Natural killer cell (primary cell): ENCODE data around the gene NT5M. TPM values are rescaled to one million over a fixed set of nuclear protein-coding genes. Genes with fewer than 3 reads are reported as not detected.

Source experiments
- ATAC-seq, 3 donors: fragments of 150-1000 bp in 2 of 3; fragments of 200-7000 bp in 1 of 3; cut with Tn5 transposase; 1 replicate in 1 of 3; 2 replicates in 2 of 3; pipeline ENCODE4 v1.10.0; 2021; ENCODE audit warnings: mild to moderate bottlenecking in 2 of 3, moderate library complexity in 2 of 3
- DNase-seq, 2 donors: peaks; one replicate each; pipeline versions ENCODE4 v3.0.0 to v3.0.0-alpha.2; 2013 to 2021; ENCODE audit warnings: mixed read lengths in 1 of 2
- H3K27ac ChIP-seq: one replicate; pipeline ENCODE4 v1.5.1; 2013; ENCODE audit warnings: mild to moderate bottlenecking, low read length
- H3K27me3 ChIP-seq: one replicate; pipeline ENCODE4 v1.6.1; 2013; ENCODE audit warnings: low read length; ENCODE audit not compliant: control insufficient read depth, insufficient read depth
- H3K36me3 ChIP-seq: one replicate; pipeline ENCODE4 v1.6.1; 2013; ENCODE audit warnings: low read length; ENCODE audit not compliant: control insufficient read depth, insufficient read depth
- H3K4me1 ChIP-seq: one replicate; pipeline ENCODE4 v1.6.1; 2013; ENCODE audit warnings: low read length; ENCODE audit not compliant: control insufficient read depth, insufficient read depth
- H3K4me3 ChIP-seq: one replicate; pipeline ENCODE4 v1.5.1; 2013; ENCODE audit warnings: low read length
- H3K9me3 ChIP-seq: one replicate; pipeline ENCODE4 v1.6.1; 2013; ENCODE audit warnings: low read length; ENCODE audit not compliant: control insufficient read depth, insufficient read depth
- H3K27ac Mint-ChIP-seq, 2 donors: one replicate each; pipeline ENCODE4 v1.8.0; 2022; ENCODE audit warnings: mild to moderate bottlenecking in 2 of 2, mixed read lengths in 2 of 2, moderate library complexity in 1 of 2
- H3K27me3 Mint-ChIP-seq, 2 donors: one replicate each; pipeline ENCODE4 v1.8.0; 2022; ENCODE audit warnings: low read depth in 2 of 2, mixed read lengths in 2 of 2
- H3K36me3 Mint-ChIP-seq: one replicate; pipeline ENCODE4 v1.8.0; 2022; ENCODE audit warnings: mixed read lengths
- H3K4me1 Mint-ChIP-seq, 2 donors: one replicate each; pipeline ENCODE4 v1.8.0; 2022; ENCODE audit warnings: mixed read lengths in 2 of 2
- H3K4me3 Mint-ChIP-seq: one replicate; pipeline ENCODE4 v1.8.0; 2022; ENCODE audit warnings: mild to moderate bottlenecking, moderate library complexity, mixed read lengths
- H3K9me3 Mint-ChIP-seq, 2 donors: one replicate each; pipeline ENCODE4 v1.8.0; 2022; ENCODE audit warnings: mixed read lengths in 2 of 2
- CTCF ChIP-seq: fragments of 200-600 bp; IDR thresholded peaks from one replicate; pipeline ENCODE4 v1.8.0; 2022; ENCODE audit warnings: antibody characterized with exemption
- WGBS: methylation state at CpG from one replicate; pipeline ENCODE4 v1.1.7; 2013; ENCODE audit warnings: missing lambda C conversion rate; ENCODE audit not compliant: insufficient coverage; 5-methylcytosine and 5-hydroxymethylcytosine counted together
- intact Hi-C: fragments of 100-400 bp; cut with micrococcal nuclease; formaldehyde crosslinking; loops from one replicate; pipeline ENCODE4 v1.14.2; 2022
- total RNA-seq, 4 donors: library from RNA; stranded (reverse); fragments of 120-200 nt in 1 of 4; gene quantifications; one replicate each; pipeline versions ENCODE4 v1.2.3 to v1.2.4, GENCODE V29; 2013 to 2022

NT5M gene
- total RNA-seq, 3 donors from 2014 or later (not counting 1 experiment from before 2014, with no cell fraction given): 3.5 to 4.4 (median 4.1) TPM

- Histone ChIP-seq H3K4me3 (no peak overlapping the region), H3K4me1 (peaks cover 20% of the 10 kb centered on the region), H3K27me3 (no peaks in the 10 kb centered on the region), H3K27ac (no peak overlapping the region), H3K36me3 (no peaks in the 10 kb centered on the region), H3K9me3 (peaks cover 3% of the 10 kb centered on the region)
- Mint-ChIP-seq H3K4me3 (no peak overlapping the region), H3K27ac (no peak overlapping the region), H3K36me3 (no peaks in the 10 kb centered on the region), H3K9me3 (no peaks in the 10 kb centered on the region), H3K4me1 (peaks cover 12 to 17% of the 10 kb centered on the region in 2 donors), H3K27me3 (peaks cover 0 to 5% of the 10 kb centered on the region in 2 donors)
- DNase-seq: no peak
- TF ChIP-seq CTCF: no peak
- no peak for ATAC-seq
- intact Hi-C loops: no loop called here
- WGBS: 93% methylated on average over 23 of the region's 23 CpGs
Measured at GRCh38 chr17:17366941-17367875, 64.0 kb downstream of the NT5M start.

GRCh38 chr17:17367931-17368330, 64.8 kb downstream of the NT5M start:
- Mint-ChIP-seq H3K4me1 (peaks cover 12 to 19% of the 10 kb centered on the region in 2 donors), H3K4me3 (no peak overlapping the region), H3K27ac (no peak overlapping the region), H3K9me3 (no peaks in the 10 kb centered on the region), H3K27me3 (peaks cover 0 to 5% of the 10 kb centered on the region in 2 donors), H3K36me3 (no peaks in the 10 kb centered on the region)
- no peaks in the 10 kb centered on the region for H3K27me3 ChIP-seq
- H3K27ac ChIP-seq: no peak overlapping the region
- DNase-seq: no peak
- intact Hi-C loops: no loop called here
- H3K4me3 ChIP-seq: no peak overlapping the region
- H3K36me3 ChIP-seq: no peaks in the 10 kb centered on the region
- peaks cover 18% of the 10 kb centered on the region for H3K4me1 ChIP-seq
- H3K9me3 ChIP-seq: peaks cover 3% of the 10 kb centered on the region
- 84% methylated on average over 5 of the region's 5 CpGs for WGBS
- TF ChIP-seq CTCF: no peak
- no peak for ATAC-seq

- Histone ChIP-seq H3K27me3 (no peaks in the 10 kb centered on the region), H3K4me3 (no peak overlapping the region), H3K9me3 (peaks cover 2% of the 10 kb centered on the region), H3K27ac (no peak overlapping the region), H3K36me3 (no peaks in the 10 kb centered on the region), H3K4me1 (no peaks in the 10 kb centered on the region)
- DNase-seq (no peak), ATAC-seq (no peak)
- 90% methylated on average over 6 of the region's 6 CpGs for WGBS
- TF ChIP-seq CTCF: no peak
- peaks cover 0 to 3% of the 10 kb centered on the region in 2 donors for H3K27me3 Mint-ChIP-seq
- no peak overlapping the region for H3K27ac Mint-ChIP-seq
- H3K4me1 Mint-ChIP-seq: peaks cover 0 to 5% of the 10 kb centered on the region in 2 donors
- H3K36me3 Mint-ChIP-seq: no peaks in the 10 kb centered on the region
- H3K9me3 Mint-ChIP-seq: no peaks in the 10 kb centered on the region
- intact Hi-C loops: no loop called here
- H3K4me3 Mint-ChIP-seq: no peak overlapping the region
Measured at GRCh38 chr17:17370711-17371110, 67.5 kb downstream of the NT5M start.
